Tibial artery (tissue), 4 donors: ENCODE data around the gene SGK2.

Source experiments
- DNase-seq, 2 donors: peaks; one replicate each; pipeline ENCODE4 v3.0.0-alpha.2; 2019
- H3K27ac ChIP-seq, 2 donors: fragments of 200-600 bp; sonication (generic) in 1 of 2; 1 replicate in 1 of 2; 2 replicates in 1 of 2; pipeline ENCODE4 v1.5.1; 2018 to 2019; ENCODE audit warnings: mild to moderate bottlenecking in 1 of 2
- H3K27me3 ChIP-seq, 2 donors: fragments of 200-600 bp; sonication (generic) in 1 of 2; one replicate each; pipeline versions ENCODE4 v1.5.1 to v1.6.0; 2016 to 2019
- H3K36me3 ChIP-seq, 3 donors: fragments of 200-600 bp; sonication (generic) in 2 of 3; one replicate each; pipeline ENCODE4 v1.5.1; 2016 to 2019; ENCODE audit warnings: mild to moderate bottlenecking in 2 of 3
- H3K4me1 ChIP-seq, 4 donors: fragments of 200-600 bp; sonication (generic) in 2 of 4; 1 replicate in 3 of 4; 2 replicates in 1 of 4; pipeline ENCODE4 v1.5.1; 2016 to 2019
- H3K4me3 ChIP-seq, 2 donors: fragments of 200-600 bp; sonication (generic) in 1 of 2; 1 replicate in 1 of 2; 2 replicates in 1 of 2; pipeline ENCODE4 v1.5.1; 2018 to 2019; ENCODE audit warnings: mild to moderate bottlenecking in 2 of 2
- H3K9me3 ChIP-seq, 3 donors: fragments of 200-600 bp; sonication (generic) in 1 of 3; one replicate each; pipeline ENCODE4 v1.5.1; 2016 to 2019
- CTCF ChIP-seq, 2 experiments: fragments of 200-600 bp in 1 of 2; fragments of 450-650 bp in 1 of 2; IDR thresholded peaks; one replicate each; pipeline ENCODE4 v1.5.1; 2017 to 2019; ENCODE audit warnings: antibody characterized with exemption in 2 of 2, mild to moderate bottlenecking in 1 of 2, moderate library complexity in 1 of 2
- intact Hi-C: fragments of 100-400 bp; cut with DNase I; formaldehyde crosslinking; loops from one replicate; pipeline ENCODE4 v1.15.0; 2023; ENCODE audit warnings: low total_unique reads

The SGK2 gene

DNA sequence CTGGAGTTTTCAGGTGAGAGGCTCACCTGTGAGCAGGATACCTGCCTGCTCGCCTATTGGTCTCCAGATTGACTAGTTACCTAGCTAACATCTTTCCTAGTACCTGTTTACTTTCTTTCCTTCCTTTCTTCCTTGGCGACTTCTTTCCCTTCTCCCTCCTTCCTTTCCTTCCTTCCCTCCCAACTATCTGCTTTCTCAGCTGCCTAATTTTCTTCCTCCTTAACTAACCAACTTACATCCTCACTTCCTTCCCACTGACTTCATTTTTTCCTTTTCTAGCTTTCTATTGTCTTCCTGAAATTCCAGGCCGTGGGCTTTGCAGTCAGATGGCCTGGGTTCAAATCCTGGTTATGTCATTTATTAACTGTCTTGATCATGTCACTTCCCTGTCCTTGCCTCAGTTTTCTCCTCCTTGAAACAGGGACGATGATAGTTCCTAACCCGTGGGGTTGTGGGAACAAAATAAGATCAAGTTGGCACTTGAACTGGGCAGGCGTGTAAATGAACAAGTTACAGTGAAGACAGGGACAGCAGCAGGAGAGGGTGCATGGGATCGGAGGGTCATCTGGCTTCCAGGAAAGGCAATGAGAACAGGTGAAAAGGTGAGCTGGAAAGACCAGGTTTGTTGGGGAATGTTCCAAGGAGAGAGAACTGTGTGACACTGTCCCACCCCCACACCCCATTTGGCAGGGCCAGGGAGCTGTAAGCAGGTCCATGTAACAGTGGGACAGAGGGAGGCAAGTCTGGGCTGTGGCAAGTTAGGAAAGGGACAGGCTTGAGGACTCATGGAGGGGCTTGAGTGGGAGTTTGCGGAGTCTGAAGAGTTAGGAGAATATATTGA, 540 bp downstream of the SGK2 start:
- H3K9me3 ChIP-seq: no peaks in the 10 kb centered on the region
- no peaks in the 10 kb centered on the region for H3K4me1 ChIP-seq
- no peak overlapping the region for H3K27ac ChIP-seq
- no peaks in the 10 kb centered on the region for H3K27me3 ChIP-seq
- H3K36me3 ChIP-seq: no peaks in the 10 kb centered on the region
- H3K4me3 ChIP-seq: no peak overlapping the region
- no peak for DNase-seq
- intact Hi-C loops: no loop called here
- no peak for TF ChIP-seq CTCF (IDR thresholded peaks at IDR 0.05)

- Histone ChIP-seq H3K9me3 (no peaks in the 10 kb centered on the region), H3K27me3 (no peaks in the 10 kb centered on the region), H3K4me1 (no peaks in the 10 kb centered on the region), H3K27ac (no peak overlapping the region), H3K36me3 (no peaks in the 10 kb centered on the region), H3K4me3 (no peak overlapping the region)
- no peak for TF ChIP-seq CTCF (IDR thresholded peaks at IDR 0.05)
- intact Hi-C loops: no loop called here
- no peak for DNase-seq
Observed at GRCh38 chr20:43560974-43561373, 2.1 kb downstream of the SGK2 start.

DNA sequence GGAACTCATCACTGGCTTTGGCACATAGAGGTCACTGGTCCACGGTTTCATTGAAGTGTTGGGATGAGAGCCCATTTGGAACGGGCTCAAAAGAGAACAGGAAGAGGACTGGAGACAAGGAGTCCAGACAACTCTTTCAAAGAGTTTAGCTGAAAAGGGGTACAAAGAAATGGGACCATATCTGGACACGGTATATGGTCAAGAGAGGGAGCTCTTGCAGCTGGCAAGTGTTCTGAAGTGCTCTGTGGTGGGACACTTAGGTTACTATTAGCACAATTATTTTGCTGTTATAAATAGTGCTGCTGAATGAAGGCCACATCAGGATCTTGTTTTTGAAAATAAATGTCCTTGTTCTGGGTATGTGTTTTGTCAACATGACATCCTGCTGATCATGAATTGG, 4.6 kb downstream of the SGK2 start:
- H3K4me3 ChIP-seq: no peak overlapping the region
- no peak for DNase-seq
- TF ChIP-seq CTCF (IDR thresholded peaks at IDR 0.05): no peak
- no peaks in the 10 kb centered on the region for H3K36me3 ChIP-seq
- H3K27me3 ChIP-seq: no peaks in the 10 kb centered on the region
- no peaks in the 10 kb centered on the region for H3K9me3 ChIP-seq
- H3K4me1 ChIP-seq: no peaks in the 10 kb centered on the region
- H3K27ac ChIP-seq: no peak overlapping the region
- intact Hi-C loops: no loop called here

- H3K27ac ChIP-seq: no peak overlapping the region
- no peak for DNase-seq
- no peak for TF ChIP-seq CTCF (IDR thresholded peaks at IDR 0.05)
- no peaks in the 10 kb centered on the region for H3K36me3 ChIP-seq
- H3K4me3 ChIP-seq: no peak overlapping the region
- no peaks in the 10 kb centered on the region for H3K4me1 ChIP-seq
- H3K27me3 ChIP-seq: no peaks in the 10 kb centered on the region
- intact Hi-C loops: no loop called here
- H3K9me3 ChIP-seq: no peaks in the 10 kb centered on the region
Observed at GRCh38 chr20:43563991-43564390, 5.2 kb downstream of the SGK2 start.

GRCh38 chr20:43564455-43564854, 5.6 kb downstream of the SGK2 start:
- no peak for TF ChIP-seq CTCF (IDR thresholded peaks at IDR 0.05)
- intact Hi-C loops: no loop called here
- Histone ChIP-seq H3K4me3 (no peak overlapping the region), H3K27me3 (no peaks in the 10 kb centered on the region), H3K9me3 (no peaks in the 10 kb centered on the region), H3K27ac (no peak overlapping the region), H3K36me3 (no peaks in the 10 kb centered on the region), H3K4me1 (no peaks in the 10 kb centered on the region)
- no peak for DNase-seq
